Stimulated activated effector memory CD8-positive, alpha-beta T cell treated with anti-CD3 and anti-CD28 coated beads, Interleukin-12 subunit alpha, Interleukin-12 subunit beta, amount 100 ng/mL, for 72 hours (primary cell): ENCODE measurements around the gene RALGPS1.

Source experiments
- ATAC-seq: fragments of 150-1000 bp; cut with Tn5 transposase; 2 replicates; pipeline ENCODE4 v1.10.0; 2021
- DNase-seq, 2 donors: peaks; one replicate each; pipeline ENCODE4 v3.0.0; 2021 to 2022; ENCODE audit warnings: low spot score in 2 of 2
- H3K27ac Mint-ChIP-seq: one replicate; pipeline ENCODE4 v1.8.0; 2022; ENCODE audit warnings: mild to moderate bottlenecking, mixed read lengths
- H3K36me3 Mint-ChIP-seq: one replicate; pipeline ENCODE4 v1.8.0; 2022; ENCODE audit warnings: mild to moderate bottlenecking, mixed read lengths
- H3K4me1 Mint-ChIP-seq: one replicate; pipeline ENCODE4 v1.8.0; 2022; ENCODE audit warnings: mixed read lengths
- H3K4me3 Mint-ChIP-seq: one replicate; pipeline ENCODE4 v1.8.0; 2022; ENCODE audit warnings: mild to moderate bottlenecking, mixed read lengths
- H3K9me3 Mint-ChIP-seq: one replicate; pipeline ENCODE4 v1.8.0; 2022; ENCODE audit warnings: mixed read lengths

Gene RALGPS1

GRCh38 chr9:127075624-127076372 lies 161.2 kb downstream of the RALGPS1 start:
- no peak overlapping the region for H3K27ac Mint-ChIP-seq
- DNase-seq: no peak
- H3K36me3 Mint-ChIP-seq: no peaks in the 10 kb centered on the region
- peaks cover 8% of the 10 kb centered on the region for H3K9me3 Mint-ChIP-seq
- H3K4me3 Mint-ChIP-seq: no peak overlapping the region
- ATAC-seq: no peak
- no peaks in the 10 kb centered on the region for H3K4me1 Mint-ChIP-seq

GRCh38 chr9:127076860-127077643 lies 162.5 kb downstream of the RALGPS1 start:
- Mint-ChIP-seq H3K36me3 (no peaks in the 10 kb centered on the region), H3K4me3 (no peak overlapping the region), H3K4me1 (no peaks in the 10 kb centered on the region), H3K27ac (no peak overlapping the region), H3K9me3 (peaks cover 4% of the 10 kb centered on the region)
- DNase-seq (no peak), ATAC-seq (no peak)

GRCh38 chr9:127077644-127077946 lies 163.0 kb downstream of the RALGPS1 start:
- H3K36me3 Mint-ChIP-seq: no peaks in the 10 kb centered on the region
- H3K27ac Mint-ChIP-seq: no peak overlapping the region
- no peak for ATAC-seq
- H3K9me3 Mint-ChIP-seq: no peaks in the 10 kb centered on the region
- no peak overlapping the region for H3K4me3 Mint-ChIP-seq
- DNase-seq: no peak
- H3K4me1 Mint-ChIP-seq: no peaks in the 10 kb centered on the region

GRCh38 chr9:127078336-127078735 lies 163.8 kb downstream of the RALGPS1 start:
- H3K36me3 Mint-ChIP-seq: no peaks in the 10 kb centered on the region
- H3K9me3 Mint-ChIP-seq: no peaks in the 10 kb centered on the region
- no peak overlapping the region for H3K4me3 Mint-ChIP-seq
- DNase-seq (no peak), ATAC-seq (no peak)
- H3K4me1 Mint-ChIP-seq: no peaks in the 10 kb centered on the region
- H3K27ac Mint-ChIP-seq: no peak overlapping the region

GRCh38 chr9:127078988-127079387 lies 164.4 kb downstream of the RALGPS1 start:
- no peaks in the 10 kb centered on the region for H3K9me3 Mint-ChIP-seq
- H3K27ac Mint-ChIP-seq: no peak overlapping the region

GRCh38 chr9:127079446-127080140 lies 165.0 kb downstream of the RALGPS1 start:
- H3K9me3 Mint-ChIP-seq: no peaks in the 10 kb centered on the region
- no peak overlapping the region for H3K27ac Mint-ChIP-seq
- H3K4me1 Mint-ChIP-seq: peaks cover 4% of the 10 kb centered on the region
- no peaks in the 10 kb centered on the region for H3K36me3 Mint-ChIP-seq
- H3K4me3 Mint-ChIP-seq: no peak overlapping the region
- ATAC-seq: no peak
- no peak for DNase-seq

More at GRCh38 chr9:127078988-127079387, 164.4 kb downstream of the RALGPS1 start:
- Mint-ChIP-seq H3K36me3 (no peaks in the 10 kb centered on the region), H3K4me1 (no peaks in the 10 kb centered on the region), H3K4me3 (no peak overlapping the region)
- no peak for ATAC-seq
- DNase-seq: no peak

- no peaks in the 10 kb centered on the region for H3K36me3 Mint-ChIP-seq
- no peak overlapping the region for H3K27ac Mint-ChIP-seq
These were observed 166.9 kb downstream of the RALGPS1 start for GRCh38 chr9:127081250-127082185.

GRCh38 chr9:127083138-127083980 lies 168.8 kb downstream of the RALGPS1 start:
- Mint-ChIP-seq H3K36me3 (no peaks in the 10 kb centered on the region), H3K27ac (no peak overlapping the region), H3K4me1 (peaks cover 4% of the 10 kb centered on the region), H3K9me3 (no peaks in the 10 kb centered on the region), H3K4me3 (no peak overlapping the region)
- no peak for ATAC-seq
- no peak for DNase-seq

More at GRCh38 chr9:127081250-127082185, 166.9 kb downstream of the RALGPS1 start:
- Mint-ChIP-seq H3K9me3 (no peaks in the 10 kb centered on the region), H3K4me1 (peaks cover 4% of the 10 kb centered on the region), H3K4me3 (no peak overlapping the region)
- ATAC-seq (no peak), DNase-seq (no peak)

- no peak for DNase-seq
- Mint-ChIP-seq H3K9me3 (no peaks in the 10 kb centered on the region), H3K36me3 (no peaks in the 10 kb centered on the region), H3K27ac (no peak overlapping the region), H3K4me1 (peaks cover 4% of the 10 kb centered on the region), H3K4me3 (no peak overlapping the region)
- no peak for ATAC-seq
These were observed 169.8 kb downstream of the RALGPS1 start for GRCh38 chr9:127084076-127085039.

- Mint-ChIP-seq H3K4me1 (peaks cover 4% of the 10 kb centered on the region), H3K27ac (no peak overlapping the region), H3K9me3 (no peaks in the 10 kb centered on the region), H3K36me3 (no peaks in the 10 kb centered on the region), H3K4me3 (no peak overlapping the region)
- no peak for DNase-seq
- ATAC-seq: no peak
These were observed 170.6 kb downstream of the RALGPS1 start for GRCh38 chr9:127085186-127085585.

GRCh38 chr9:127086771-127087170 lies 172.2 kb downstream of the RALGPS1 start:
- DNase-seq (no peak), ATAC-seq (no peak)
- Mint-ChIP-seq H3K27ac (no peak overlapping the region), H3K9me3 (no peaks in the 10 kb centered on the region), H3K4me1 (peaks cover 7% of the 10 kb centered on the region), H3K36me3 (no peaks in the 10 kb centered on the region), H3K4me3 (no peak overlapping the region)

GRCh38 chr9:127087411-127087810 lies 172.8 kb downstream of the RALGPS1 start:
- no peak overlapping the region for H3K27ac Mint-ChIP-seq
- H3K4me1 Mint-ChIP-seq: peaks cover 14% of the 10 kb centered on the region
- no peak for ATAC-seq
- H3K9me3 Mint-ChIP-seq: no peaks in the 10 kb centered on the region
- no peak overlapping the region for H3K4me3 Mint-ChIP-seq
- H3K36me3 Mint-ChIP-seq: no peaks in the 10 kb centered on the region
- DNase-seq: no peak

GRCh38 chr9:127087836-127088235 lies 173.3 kb downstream of the RALGPS1 start:
- ATAC-seq (no peak), DNase-seq (no peak)
- no peaks in the 10 kb centered on the region for H3K9me3 Mint-ChIP-seq
- no peak overlapping the region for H3K27ac Mint-ChIP-seq
- H3K36me3 Mint-ChIP-seq: no peaks in the 10 kb centered on the region
- no peak overlapping the region for H3K4me3 Mint-ChIP-seq
- H3K4me1 Mint-ChIP-seq: peaks cover 16% of the 10 kb centered on the region
